K562 (cell line): ENCODE data around the gene ADNP. TPM values are rescaled to one million over a fixed set of nuclear protein-coding genes. Genes with fewer than 3 reads are reported as not detected.

Source experiments
- BRD9 ChIP-seq: fragments of 450-650 bp; IDR thresholded peaks from 2 replicates; pipeline ENCODE4 v1.6.1; 2018; ENCODE audit warnings: low read depth; ENCODE audit not compliant: partially characterized antibody
- CCNT2 ChIP-seq: IDR thresholded peaks from 2 replicates; pipeline ENCODE4 v1.6.1; 2011; ENCODE audit warnings: borderline replicate concordance, low read depth, mild to moderate bottlenecking, moderate library complexity, mixed read lengths, low read length; ENCODE audit not compliant: insufficient read length; ENCODE audit errors: extremely low read depth
- EGR1 ChIP-seq: fragments of 450-650 bp; conservative IDR thresholded peaks from 2 replicates; pipeline ENCODE4 v1.6.1; 2017; ENCODE audit warnings: mild to moderate bottlenecking
- KDM5B ChIP-seq: fragments of 200-600 bp; sonication (generic); IDR thresholded peaks from 2 replicates; pipeline ENCODE4 v1.6.1; 2012; ENCODE audit warnings: low read depth, mild to moderate bottlenecking, moderate library complexity, low read length, control low read depth, inconsistent platforms; ENCODE audit not compliant: insufficient replicate concordance
- MAFK ChIP-seq: IDR thresholded peaks from 2 replicates; pipeline ENCODE4 v1.6.1; 2011; ENCODE audit warnings: low read length, improper control_type of control experiment
- MED1 ChIP-seq: sonication (generic); formaldehyde crosslinking; IDR thresholded peaks from 2 replicates; pipeline ENCODE4 v1.8.1; 2023; ENCODE audit warnings: missing genetic modification reagents, borderline replicate concordance
- NFYB ChIP-seq: IDR thresholded peaks from 2 replicates; pipeline ENCODE4 v1.6.1; 2011; ENCODE audit warnings: mild to moderate bottlenecking, moderate library complexity; ENCODE audit not compliant: insufficient read length; ENCODE audit errors: extremely low read depth
- PKNOX1 ChIP-seq: fragments of 450-650 bp; IDR thresholded peaks from 2 replicates; pipeline ENCODE4 v1.6.1; 2016
- PRDM10 ChIP-seq: fragments of 450-650 bp; IDR thresholded peaks from 2 replicates; pipeline ENCODE4 v1.6.1; 2018; ENCODE audit not compliant: partially characterized antibody
- SIN3B ChIP-seq: fragments of 450-650 bp; IDR thresholded peaks from 2 replicates; pipeline ENCODE4 v1.6.1; 2017; ENCODE audit warnings: low read depth, mild to moderate bottlenecking, moderate library complexity
- SMAD4 ChIP-seq: fragments of 250-450 bp; sonication (Bioruptor Pico); conservative IDR thresholded peaks from 2 replicates; pipeline ENCODE4 v1.8.0; 2021; ENCODE audit warnings: inconsistent platforms, mild to moderate bottlenecking, moderate library complexity
- SRSF7 ChIP-seq: fragments of 200-400 bp; formaldehyde crosslinking; optimal IDR thresholded peaks from 2 replicates; pipeline ENCODE3; 2017; ENCODE audit warnings: mild to moderate bottlenecking, low read depth, low read length
- TAF15 ChIP-seq: fragments of 200-400 bp; formaldehyde crosslinking; IDR thresholded peaks from 2 replicates; pipeline ENCODE4 v1.6.1; 2017; ENCODE audit warnings: mild to moderate bottlenecking, low read depth, low read length, moderate library complexity
- TRIM25 ChIP-seq: fragments of 450-650 bp; IDR thresholded peaks from 2 replicates; pipeline ENCODE4 v1.7.0; 2016; ENCODE audit warnings: borderline replicate concordance
- TSC22D4 ChIP-seq: fragments of 450-650 bp; IDR thresholded peaks from 2 replicates; pipeline ENCODE4 v1.6.1; 2016; ENCODE audit warnings: missing genetic modification characterization, missing biosample characterization, control low read depth
- ZNF134 ChIP-seq: fragments of 250-450 bp; sonication (Bioruptor Pico); conservative IDR thresholded peaks from 2 replicates; pipeline ENCODE4 v1.4.0; 2020
- ZNF197 ChIP-seq: fragments of 200-800 bp; sonication (Bioruptor generic); IDR thresholded peaks from 2 replicates; pipeline ENCODE4 v1.6.1; 2016; ENCODE audit warnings: low read depth, missing genetic modification characterization, missing compliant biosample characterization
- ZNF79 ChIP-seq: fragments of 250-450 bp; sonication (Bioruptor Pico); IDR thresholded peaks from 2 replicates; pipeline ENCODE4 v1.4.0; 2020; ENCODE audit warnings: low read depth, mild to moderate bottlenecking, moderate library complexity
- polyA plus RNA-seq, 8 experiments: library from polyadenylated mRNA; depleted of rRNA in 4 of 8; stranded (reverse) in 5 of 8; unstranded in 3 of 8; fragments of >200 nt; fragmentation: Nextera tagmentation in 2 of 8; fragmentation: Illumina TruSeq in 1 of 8; extraction: Ambion mirVana in 2 of 8; extraction: Trizol in 1 of 8; gene quantifications; 2 replicates each; pipeline versions ENCODE4 v1.2.1 to v1.2.3, GENCODE V29; 2011 to 2014; ENCODE audit warnings: inconsistent platforms in 1 of 8, missing spikeins in 1 of 8
- total RNA-seq, 7 experiments: library from RNA; depleted of rRNA in 6 of 7; stranded (reverse); fragments of >200 nt in 6 of 7; fragmentation: Illumina TruSeq in 2 of 7; extraction: Trizol in 2 of 7; gene quantifications; 2 replicates each; pipeline versions ENCODE4 v1.2.1 to v1.2.3, GENCODE V29; 2011 to 2021; ENCODE audit warnings: low replicate concordance in 1 of 7
- TF ChIP-seq, protein P1 (sequence below), 2 experiments: IDR thresholded peaks; 2 replicates each; pipeline ENCODE4 v1.6.1; 2012; ENCODE audit warnings: improper control_type of control experiment in 2 of 2, low read depth in 2 of 2, low read length in 2 of 2, borderline replicate concordance in 1 of 2

ADNP gene
- total and polyA plus RNA-seq, 9 of the 15 experiments (the other 6 are each of a cell fraction or from before 2014, with no cell fraction given), result 17.8 to 59.9 (median 25.3) TPM

DNA sequence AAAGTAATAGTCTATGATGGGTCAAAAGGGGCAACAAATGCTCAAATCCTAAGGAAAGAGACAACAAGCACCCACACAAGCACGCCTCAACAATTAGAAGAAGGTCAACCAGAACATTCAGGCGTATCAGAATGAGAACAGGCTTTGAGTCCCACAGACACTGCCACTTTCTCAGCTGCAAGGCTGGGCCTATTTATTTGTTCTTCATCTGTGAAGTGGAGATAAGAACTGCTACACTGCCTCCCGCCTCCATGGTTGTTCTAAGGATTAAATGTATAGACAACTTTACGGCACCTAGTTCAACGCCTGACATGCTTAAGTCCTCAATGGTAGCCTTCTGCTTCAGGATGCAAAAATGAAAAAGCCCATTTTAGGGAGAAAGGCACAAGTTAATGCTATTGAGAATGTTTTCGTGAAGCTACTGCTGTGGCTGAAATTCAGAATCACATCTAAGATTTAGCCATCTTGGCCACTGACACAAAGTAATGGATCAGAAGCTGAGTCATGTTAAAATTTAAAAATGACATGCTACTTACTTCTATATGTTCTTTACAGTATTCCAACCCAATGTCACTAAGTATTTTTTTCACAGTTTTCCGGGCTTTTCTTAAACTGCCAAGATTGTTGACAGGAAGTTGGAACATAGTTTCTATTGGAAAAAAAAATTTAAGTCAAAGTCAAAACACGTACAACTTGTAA is 27.7 kb downstream of the ADNP start (continued):
- TF ChIP-seq, protein P1, sequence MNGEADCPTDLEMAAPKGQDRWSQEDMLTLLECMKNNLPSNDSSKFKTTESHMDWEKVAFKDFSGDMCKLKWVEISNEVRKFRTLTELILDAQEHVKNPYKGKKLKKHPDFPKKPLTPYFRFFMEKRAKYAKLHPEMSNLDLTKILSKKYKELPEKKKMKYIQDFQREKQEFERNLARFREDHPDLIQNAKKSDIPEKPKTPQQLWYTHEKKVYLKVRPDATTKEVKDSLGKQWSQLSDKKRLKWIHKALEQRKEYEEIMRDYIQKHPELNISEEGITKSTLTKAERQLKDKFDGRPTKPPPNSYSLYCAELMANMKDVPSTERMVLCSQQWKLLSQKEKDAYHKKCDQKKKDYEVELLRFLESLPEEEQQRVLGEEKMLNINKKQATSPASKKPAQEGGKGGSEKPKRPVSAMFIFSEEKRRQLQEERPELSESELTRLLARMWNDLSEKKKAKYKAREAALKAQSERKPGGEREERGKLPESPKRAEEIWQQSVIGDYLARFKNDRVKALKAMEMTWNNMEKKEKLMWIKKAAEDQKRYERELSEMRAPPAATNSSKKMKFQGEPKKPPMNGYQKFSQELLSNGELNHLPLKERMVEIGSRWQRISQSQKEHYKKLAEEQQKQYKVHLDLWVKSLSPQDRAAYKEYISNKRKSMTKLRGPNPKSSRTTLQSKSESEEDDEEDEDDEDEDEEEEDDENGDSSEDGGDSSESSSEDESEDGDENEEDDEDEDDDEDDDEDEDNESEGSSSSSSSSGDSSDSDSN (IDR thresholded peaks at IDR 0.05; ENCODE audit: borderline replicate concordance in 1 of 2, low read depth in 2 of 2, low read length in 2 of 2), result peak in 1 of 2 experiments; percentile 72; a peak in 1 of 4 replicates
- TF ChIP-seq SIN3B (no peak), KDM5B (no peak), BRD9 (no peak), ZNF197 (CRISPR knock-in tag) (0 out of 2 replicates have a peak, but pooled peaks have one; percentile 22), TRIM25 (no peak), TSC22D4 (tag) (no peak), SRSF7 (no peak), ZNF134 (CRISPR knock-in tag) (no peak), PRDM10 (peak; percentile 22), ZNF79 (no peak), SMAD4 (CRISPR knock-in tag) (peak; percentile 92), CCNT2 (peak; percentile 95), MAFK (no peak; the same call in 1 of the 2 replicates), TAF15 (no peak), MED1 (CRISPR knock-in tag) (no peak), NFYB (no peak), EGR1 (peak; percentile 78), PKNOX1 (peak; percentile 42; the same call in 1 of the 2 replicates)
